Kidney epithelial cell (primary cell): Measurements from ENCODE around the gene GRIK5. TPM values are rescaled to one million over a fixed set of nuclear protein-coding genes. Genes with fewer than 3 reads are reported as not detected.

Experiments
- DNase-seq: peaks from one replicate; pipeline ENCODE4 v3.0.0-alpha.2; 2010; ENCODE audit warnings: low read depth
- H3K27me3 ChIP-seq: 2 replicates; pipeline ENCODE4 v1.6.0; 2011; ENCODE audit warnings: low read length; ENCODE audit not compliant: control insufficient read depth, insufficient read depth
- H3K36me3 ChIP-seq: 2 replicates; pipeline ENCODE4 v1.5.1; 2011; ENCODE audit warnings: low read length; ENCODE audit not compliant: control insufficient read depth, insufficient read depth
- H3K4me3 ChIP-seq: 2 replicates; pipeline ENCODE4 v1.5.1; 2011; ENCODE audit warnings: low read depth, mild to moderate bottlenecking, control low read depth, low read length
- CTCF ChIP-seq: IDR thresholded peaks from 2 replicates; pipeline ENCODE4 v1.5.1; 2011; ENCODE audit warnings: mild to moderate bottlenecking, moderate library complexity, low read length, control low read depth, inconsistent platforms; ENCODE audit not compliant: insufficient read depth, poor library complexity, severe bottlenecking
- total RNA-seq: library from RNA; depleted of rRNA; stranded (reverse); fragments of >200 nt; gene quantifications from 2 replicates; pipeline ENCODE4 v1.2.3, GENCODE V29; 2015

Gene GRIK5
- total RNA-seq, 1 donor from 2014 or later, result 14.2 TPM

- Histone ChIP-seq H3K27me3 (peaks cover 23% of the 10 kb centered on the region), H3K36me3 (no peaks in the 10 kb centered on the region), H3K4me3 (no peak overlapping the region)
- TF ChIP-seq CTCF, result no peak
- no peak for DNase-seq
Measured at GRCh38 chr19:42003506-42004294, 66.3 kb downstream of the GRIK5 start.

GRCh38 chr19:41999878-42000208, 70.2 kb downstream of the GRIK5 start:
- H3K4me3 ChIP-seq, result no peak overlapping the region
- no peak for DNase-seq
- no peaks in the 10 kb centered on the region for H3K36me3 ChIP-seq
- TF ChIP-seq CTCF, result no peak
- peaks cover 61% of the 10 kb centered on the region for H3K27me3 ChIP-seq

GRCh38 chr19:41999071-41999877, 70.7 kb downstream of the GRIK5 start:
- no peaks in the 10 kb centered on the region for H3K36me3 ChIP-seq
- H3K4me3 ChIP-seq, result no peak overlapping the region
- TF ChIP-seq CTCF, result no peak
- DNase-seq, result no peak
- peaks cover 66% of the 10 kb centered on the region for H3K27me3 ChIP-seq

GRCh38 chr19:41998246-41999020, 71.6 kb downstream of the GRIK5 start:
- TF ChIP-seq CTCF, result peak; percentile 78
- DNase-seq, result no peak
- Histone ChIP-seq H3K4me3 (no peak overlapping the region), H3K36me3 (no peaks in the 10 kb centered on the region), H3K27me3 (peaks cover 72% of the 10 kb centered on the region)

- no peak for DNase-seq
- Histone ChIP-seq H3K27me3 (peaks cover 76% of the 10 kb centered on the region), H3K36me3 (no peaks in the 10 kb centered on the region), H3K4me3 (no peak overlapping the region)
- TF ChIP-seq CTCF, result no peak
Measured at GRCh38 chr19:41997851-41998229, 72.2 kb downstream of the GRIK5 start.
